Measurements from ENCODE around the gene ARPP21. TPM values are rescaled to one million over a fixed set of nuclear protein-coding genes. Genes with fewer than 3 reads are reported as not detected.

The ARPP21 gene
- polyA plus RNA-seq, 3 donors = not detected

- H4K20me1 ChIP-seq (ENCODE audit: insufficient read depth, low read length) = no peaks in the 10 kb centered on the region
- intact Hi-C loops (cut with micrococcal nuclease) = no loop called here
- H3K27me3 Mint-ChIP-seq (ENCODE audit: low read depth in 3 of 3) = peaks cover 0 to 2% (median 0%) of the 10 kb centered on the region in 3 donors
- H3K36me3 Mint-ChIP-seq = no peaks in the 10 kb centered on the region
- H3K4me3 Mint-ChIP-seq = no peak overlapping the region
- no peak overlapping the region for H3K9ac ChIP-seq (ENCODE audit: insufficient read depth, low read length, poor library complexity, severe bottlenecking)
- TF ChIP-seq, protein P1, sequence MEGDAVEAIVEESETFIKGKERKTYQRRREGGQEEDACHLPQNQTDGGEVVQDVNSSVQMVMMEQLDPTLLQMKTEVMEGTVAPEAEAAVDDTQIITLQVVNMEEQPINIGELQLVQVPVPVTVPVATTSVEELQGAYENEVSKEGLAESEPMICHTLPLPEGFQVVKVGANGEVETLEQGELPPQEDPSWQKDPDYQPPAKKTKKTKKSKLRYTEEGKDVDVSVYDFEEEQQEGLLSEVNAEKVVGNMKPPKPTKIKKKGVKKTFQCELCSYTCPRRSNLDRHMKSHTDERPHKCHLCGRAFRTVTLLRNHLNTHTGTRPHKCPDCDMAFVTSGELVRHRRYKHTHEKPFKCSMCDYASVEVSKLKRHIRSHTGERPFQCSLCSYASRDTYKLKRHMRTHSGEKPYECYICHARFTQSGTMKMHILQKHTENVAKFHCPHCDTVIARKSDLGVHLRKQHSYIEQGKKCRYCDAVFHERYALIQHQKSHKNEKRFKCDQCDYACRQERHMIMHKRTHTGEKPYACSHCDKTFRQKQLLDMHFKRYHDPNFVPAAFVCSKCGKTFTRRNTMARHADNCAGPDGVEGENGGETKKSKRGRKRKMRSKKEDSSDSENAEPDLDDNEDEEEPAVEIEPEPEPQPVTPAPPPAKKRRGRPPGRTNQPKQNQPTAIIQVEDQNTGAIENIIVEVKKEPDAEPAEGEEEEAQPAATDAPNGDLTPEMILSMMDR (IDR thresholded peaks at IDR 0.05) = no peak
- H3K9me3 Mint-ChIP-seq = no peaks in the 10 kb centered on the region
- no peak for DNase-seq
- no peaks in the 10 kb centered on the region for H3K9me3 ChIP-seq (replicated peaks in 1 of 2; ENCODE audit: control insufficient read depth in 1 of 2, insufficient read depth in 1 of 2, low read length in 2 of 2)
- no peaks in the 10 kb centered on the region for H3K79me2 ChIP-seq (ENCODE audit: insufficient read depth, low read length)
- WGBS (ENCODE audit: insufficient coverage) = 93% methylated on average over 5 of the region's 7 CpGs
- no peak overlapping the region for H2AFZ ChIP-seq (ENCODE audit: insufficient read depth, low read depth, low read length, poor library complexity, severe bottlenecking)
- no peak overlapping the region for H3K4me3 ChIP-seq (replicated peaks in 1 of 3; ENCODE audit: low read depth in 2 of 3, low read length in 3 of 3)
- H3K4me1 Mint-ChIP-seq = no peaks in the 10 kb centered on the region
- no peak overlapping the region for H3K27ac ChIP-seq (ENCODE audit: low read depth in 1 of 2, low read length in 2 of 2)
- H3K4me2 ChIP-seq (replicated peaks; ENCODE audit: extremely low read depth, low read length, poor library complexity, severe bottlenecking) = no peak overlapping the region
- no peak overlapping the region for H3K27ac Mint-ChIP-seq
- no peaks in the 10 kb centered on the region for H3K27me3 ChIP-seq (ENCODE audit: control insufficient read depth in 2 of 2, insufficient read depth in 2 of 2, low read length in 2 of 2)
- H3K36me3 ChIP-seq (replicated peaks in 1 of 2; ENCODE audit: control insufficient read depth in 1 of 2, insufficient read depth in 2 of 2, low read length in 2 of 2) = no peaks in the 10 kb centered on the region
- no peaks in the 10 kb centered on the region for H3K4me1 ChIP-seq (ENCODE audit: control insufficient read depth in 1 of 2, insufficient read depth in 2 of 2, low read length in 2 of 2)
Observed at GRCh38 chr3:35653347-35653746, 14.0 kb downstream of the ARPP21 start.

- H3K4me3 ChIP-seq (replicated peaks in 1 of 3; ENCODE audit: low read depth in 2 of 3, low read length in 3 of 3) = no peak overlapping the region
- no peaks in the 10 kb centered on the region for H3K9me3 Mint-ChIP-seq
- H3K36me3 Mint-ChIP-seq = no peaks in the 10 kb centered on the region
- no peaks in the 10 kb centered on the region for H3K9me3 ChIP-seq (replicated peaks in 1 of 2; ENCODE audit: control insufficient read depth in 1 of 2, insufficient read depth in 1 of 2, low read length in 2 of 2)
- H3K27ac ChIP-seq (ENCODE audit: low read depth in 1 of 2, low read length in 2 of 2) = no peak overlapping the region
- H3K9ac ChIP-seq (ENCODE audit: insufficient read depth, low read length, poor library complexity, severe bottlenecking) = no peak overlapping the region
- H3K4me2 ChIP-seq (replicated peaks; ENCODE audit: extremely low read depth, low read length, poor library complexity, severe bottlenecking) = no peak overlapping the region
- H3K79me2 ChIP-seq (ENCODE audit: insufficient read depth, low read length) = no peaks in the 10 kb centered on the region
- H3K27me3 ChIP-seq (ENCODE audit: control insufficient read depth in 2 of 2, insufficient read depth in 2 of 2, low read length in 2 of 2) = no peaks in the 10 kb centered on the region
- no peak for DNase-seq
- intact Hi-C loops (cut with micrococcal nuclease) = no loop called here
- no peaks in the 10 kb centered on the region for H3K4me1 ChIP-seq (ENCODE audit: control insufficient read depth in 1 of 2, insufficient read depth in 2 of 2, low read length in 2 of 2)
- 67% methylated on average over 1 of the region's 5 CpGs for WGBS (ENCODE audit: insufficient coverage)
- H3K36me3 ChIP-seq (replicated peaks in 1 of 2; ENCODE audit: control insufficient read depth in 1 of 2, insufficient read depth in 2 of 2, low read length in 2 of 2) = no peaks in the 10 kb centered on the region
- H3K27ac Mint-ChIP-seq = no peak overlapping the region
- H2AFZ ChIP-seq (ENCODE audit: insufficient read depth, low read depth, low read length, poor library complexity, severe bottlenecking) = no peak overlapping the region
- H3K4me1 Mint-ChIP-seq = no peaks in the 10 kb centered on the region
- TF ChIP-seq, protein P1 (IDR thresholded peaks at IDR 0.05) = no peak
- peaks cover 0 to 2% (median 0%) of the 10 kb centered on the region in 3 donors for H3K27me3 Mint-ChIP-seq (ENCODE audit: low read depth in 3 of 3)
- no peaks in the 10 kb centered on the region for H4K20me1 ChIP-seq (ENCODE audit: insufficient read depth, low read length)
- no peak overlapping the region for H3K4me3 Mint-ChIP-seq
Observed at GRCh38 chr3:35654476-35654875, 15.2 kb downstream of the ARPP21 start.
